Measurements from ENCODE around the gene UROC1.

UROC1 gene

DNA sequence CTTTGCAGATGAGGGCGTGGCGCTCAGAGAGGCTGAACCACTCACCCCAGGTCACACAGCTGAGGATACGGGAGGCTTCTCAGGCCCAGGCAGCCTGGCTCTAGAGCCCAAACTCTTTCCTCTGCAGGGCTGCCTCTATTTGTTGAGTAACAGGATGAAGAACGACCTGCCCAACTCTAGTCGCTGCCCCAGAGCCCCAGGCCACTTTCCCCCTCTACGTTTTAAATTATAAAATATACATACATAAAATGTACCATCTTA, 22.7 kb downstream of the UROC1 start:
- no peak for DNase-seq (ENCODE audit: low read depth, low spot score)

DNA sequence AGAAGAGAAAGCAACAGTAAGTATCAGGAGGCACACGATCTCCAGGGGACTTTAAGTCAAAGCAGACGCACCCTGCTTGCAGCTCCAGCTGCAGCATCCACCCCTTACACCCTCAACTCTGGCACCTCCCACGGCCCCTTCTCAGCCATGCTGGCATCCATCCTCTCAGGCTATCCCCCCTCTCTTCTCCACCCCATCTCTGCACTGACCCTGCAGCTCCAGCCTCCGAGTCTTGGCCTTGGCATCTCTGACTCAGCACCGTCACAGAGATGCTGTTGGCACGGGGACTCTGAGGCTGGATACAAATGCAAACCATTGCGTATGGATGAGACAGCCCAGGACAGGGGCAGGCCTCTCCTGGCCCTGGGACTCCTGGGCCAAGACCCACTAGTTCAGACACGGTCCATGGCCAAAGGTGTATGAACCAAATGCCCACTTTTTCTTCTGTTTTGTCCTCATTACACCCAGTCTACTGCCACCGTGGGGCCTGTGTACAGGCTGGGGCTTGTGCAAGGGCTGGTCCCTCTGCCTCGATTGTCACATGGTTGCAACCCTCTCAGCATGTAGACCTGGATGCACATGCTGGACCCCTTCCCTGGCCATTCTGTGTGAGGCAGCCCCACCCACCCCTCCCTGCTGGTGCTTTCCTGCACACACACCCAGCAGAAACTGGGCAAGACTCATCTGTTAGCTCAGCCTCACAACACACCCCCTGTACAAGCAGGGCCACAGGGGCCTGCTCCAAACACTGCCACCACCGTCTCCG, 23.2 kb downstream of the UROC1 start:
- DNase-seq (ENCODE audit: low read depth, low spot score): no peak

DNA sequence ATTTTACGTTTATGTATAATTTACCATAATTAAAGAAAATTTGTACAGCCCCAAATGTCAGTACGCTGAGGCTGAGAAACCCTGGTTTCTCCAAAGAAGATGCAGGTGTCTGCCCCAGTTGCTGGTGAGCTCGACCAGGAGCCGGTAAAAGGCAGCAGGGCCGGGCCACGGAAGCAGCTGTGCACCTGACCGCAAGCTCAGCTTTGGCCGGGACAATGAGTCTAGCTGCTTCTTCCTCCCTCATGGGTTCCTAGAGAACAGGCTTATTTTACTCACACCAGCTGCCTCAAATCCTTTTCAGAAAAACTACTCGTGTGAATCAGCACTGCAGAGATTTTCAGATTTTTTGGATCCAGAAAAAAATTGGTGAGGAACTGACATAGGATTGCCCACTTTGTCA, 23.8 kb downstream of the UROC1 start:
- no peak for DNase-seq (ENCODE audit: low read depth, low spot score)

DNA sequence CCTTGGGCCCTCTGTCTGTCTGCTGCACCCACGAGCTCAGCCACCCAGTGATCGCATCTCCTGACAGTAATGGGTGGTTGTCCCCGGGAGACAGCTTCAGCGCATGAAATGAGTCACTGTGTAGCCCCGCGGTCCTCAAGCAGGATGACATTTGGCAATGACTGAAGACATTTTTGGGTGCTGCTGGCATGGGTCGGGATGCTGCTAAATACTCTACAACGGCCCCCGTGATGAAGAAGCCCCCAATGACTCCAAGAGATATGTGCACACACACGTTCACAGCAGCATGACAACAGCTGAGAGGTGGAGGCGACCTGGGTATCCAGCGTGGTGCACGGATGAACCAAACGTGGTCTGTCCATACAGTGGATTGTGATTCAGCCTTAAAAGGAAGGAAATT, 24.5 kb downstream of the UROC1 start:
- DNase-seq (ENCODE audit: low read depth, low spot score): no peak

DNA sequence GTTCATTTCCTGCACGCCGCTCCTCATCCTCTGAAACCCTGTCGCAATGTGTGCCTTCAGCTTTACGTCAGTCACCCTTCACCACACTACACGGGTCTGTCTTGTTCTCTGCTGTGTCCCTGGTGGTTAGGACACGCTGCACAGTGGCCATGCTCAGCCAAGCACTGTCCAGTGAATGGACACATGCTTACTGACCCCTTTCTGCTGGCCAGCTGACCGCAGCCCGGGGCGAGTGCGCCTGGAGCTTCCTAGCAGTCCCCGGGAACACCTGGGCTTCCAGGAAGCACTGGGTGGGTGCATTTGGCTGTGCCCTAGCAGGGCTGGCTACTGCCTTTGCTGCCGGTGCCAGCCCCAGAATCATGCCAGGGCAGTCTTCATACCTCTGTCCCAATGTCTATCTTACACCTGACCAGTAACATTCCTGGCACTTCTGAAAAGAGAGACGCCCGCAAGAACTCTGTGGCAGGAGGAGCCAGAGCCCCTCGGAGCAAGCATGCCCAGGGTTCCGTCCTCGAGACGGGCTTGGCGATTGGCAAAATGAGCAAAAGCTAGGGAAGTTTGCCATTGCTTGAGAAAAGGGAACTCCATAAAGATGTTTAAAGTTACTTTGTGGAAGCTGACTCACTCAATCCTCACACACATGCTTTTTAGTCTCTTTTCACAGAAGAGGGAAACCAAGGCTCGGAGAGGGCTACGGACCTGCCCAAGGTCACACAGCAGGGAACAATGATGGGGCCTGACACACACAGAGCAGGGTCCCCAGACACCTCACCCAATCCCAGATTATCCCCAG, 26.2 kb downstream of the UROC1 start:
- no peak for DNase-seq (ENCODE audit: low read depth, low spot score)

DNA sequence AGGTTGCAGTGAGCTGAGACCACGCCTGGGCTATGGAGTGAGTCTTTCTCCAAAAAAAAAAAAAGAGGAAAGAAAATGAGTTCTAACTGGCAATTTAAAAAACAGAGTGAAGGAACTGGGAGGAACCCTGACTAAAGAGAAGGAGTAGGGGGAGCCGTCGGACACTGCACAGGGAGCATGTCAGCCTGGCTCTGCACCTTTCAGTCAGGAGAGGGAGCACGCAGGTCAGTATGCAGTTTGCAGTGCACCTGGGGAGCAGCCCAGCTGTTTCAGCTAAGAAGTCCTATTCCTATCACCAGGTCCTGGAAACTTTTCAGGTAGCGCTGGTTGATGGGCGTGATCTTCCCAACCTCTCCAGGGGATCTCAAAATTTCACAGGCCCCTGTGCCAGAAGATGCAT, 27.0 kb downstream of the UROC1 start:
- no peak for DNase-seq (ENCODE audit: low read depth, low spot score)

DNA sequence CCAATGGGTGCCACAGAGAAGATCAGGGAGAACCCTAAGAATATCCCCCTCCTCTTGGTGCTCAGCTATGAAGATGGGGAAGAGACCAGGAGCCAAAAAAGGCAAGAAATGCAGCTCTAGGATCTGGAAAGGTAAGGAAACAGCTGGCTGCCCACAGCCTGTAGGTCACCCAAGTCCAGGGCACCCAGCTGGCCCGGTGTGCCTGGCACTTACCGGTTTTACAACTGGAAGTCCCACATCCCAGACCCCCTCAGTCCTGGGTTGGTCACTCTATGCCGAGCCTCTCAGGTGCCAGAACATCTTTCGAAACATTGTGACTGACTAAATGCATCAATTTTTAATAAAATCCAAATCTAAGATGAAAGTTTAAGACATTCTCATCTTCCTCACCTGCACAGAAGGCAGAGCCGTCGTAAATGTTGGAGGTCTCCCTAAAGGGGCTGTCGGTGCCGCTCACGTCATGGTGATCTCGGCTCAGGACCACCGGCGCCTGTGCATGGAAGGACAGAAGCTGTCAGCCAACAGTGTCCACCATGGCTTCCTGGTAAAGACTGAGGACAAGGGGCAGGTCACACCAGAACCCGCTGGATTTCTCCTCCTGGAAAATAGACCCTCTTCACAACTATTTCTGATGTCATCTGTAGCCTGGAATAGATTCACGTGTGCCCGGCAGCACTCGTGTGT, 28.5 kb downstream of the UROC1 start:
- no peak for DNase-seq (ENCODE audit: low read depth, low spot score)

DNA sequence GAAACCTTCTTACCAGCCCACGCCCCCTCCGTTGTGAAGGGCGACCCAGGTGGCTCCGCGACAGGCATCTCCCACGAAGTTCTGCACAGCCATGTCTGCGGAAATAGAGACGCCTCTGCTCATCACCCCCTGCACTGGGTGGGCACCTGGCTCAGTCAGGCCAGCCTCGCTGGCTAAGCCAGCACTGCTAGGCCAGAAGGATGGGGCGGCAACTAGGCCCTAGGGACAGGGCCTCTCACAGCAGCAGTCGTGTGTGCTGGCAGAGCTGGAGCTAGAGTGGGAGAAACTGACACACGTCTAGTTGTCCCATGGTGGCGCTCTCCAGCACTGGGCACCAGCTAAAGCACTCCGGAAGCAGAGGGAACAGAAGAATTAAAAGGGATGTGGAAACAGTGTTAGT, 29.4 kb downstream of the UROC1 start:
- no peak for DNase-seq (ENCODE audit: low read depth, low spot score)

DNA sequence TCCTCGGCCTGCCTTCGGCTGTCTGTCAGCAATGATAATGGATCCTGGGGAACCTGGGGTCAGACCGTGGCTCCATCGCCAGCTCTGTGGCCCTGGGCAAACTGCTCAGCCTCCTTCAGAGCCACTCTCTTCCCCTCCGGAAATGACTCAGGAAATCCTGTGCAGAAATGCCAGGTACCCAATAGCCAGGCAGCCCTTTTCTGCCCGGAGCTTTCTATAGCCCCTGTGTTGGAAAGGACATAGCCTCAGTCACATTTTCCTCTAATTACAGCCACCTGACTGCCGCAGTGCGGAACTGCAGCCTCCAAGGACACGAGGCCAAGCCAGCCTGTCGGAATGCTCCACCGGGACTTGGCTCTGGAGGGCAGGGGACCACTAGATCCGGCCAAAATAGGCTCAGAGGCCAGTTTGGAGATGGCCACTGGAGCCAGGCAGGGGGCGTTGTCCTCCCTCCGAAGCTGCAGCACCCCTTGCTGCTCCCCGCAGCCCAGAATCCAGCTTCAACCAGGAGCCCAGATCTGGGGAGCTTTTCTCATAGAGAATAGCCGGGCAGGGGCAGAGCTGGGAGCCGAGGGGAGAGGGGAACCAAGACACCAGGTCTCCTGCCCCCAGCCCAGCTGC, 30.3 kb downstream of the UROC1 start:
- DNase-seq (ENCODE audit: low read depth, low spot score): no peak

DNA sequence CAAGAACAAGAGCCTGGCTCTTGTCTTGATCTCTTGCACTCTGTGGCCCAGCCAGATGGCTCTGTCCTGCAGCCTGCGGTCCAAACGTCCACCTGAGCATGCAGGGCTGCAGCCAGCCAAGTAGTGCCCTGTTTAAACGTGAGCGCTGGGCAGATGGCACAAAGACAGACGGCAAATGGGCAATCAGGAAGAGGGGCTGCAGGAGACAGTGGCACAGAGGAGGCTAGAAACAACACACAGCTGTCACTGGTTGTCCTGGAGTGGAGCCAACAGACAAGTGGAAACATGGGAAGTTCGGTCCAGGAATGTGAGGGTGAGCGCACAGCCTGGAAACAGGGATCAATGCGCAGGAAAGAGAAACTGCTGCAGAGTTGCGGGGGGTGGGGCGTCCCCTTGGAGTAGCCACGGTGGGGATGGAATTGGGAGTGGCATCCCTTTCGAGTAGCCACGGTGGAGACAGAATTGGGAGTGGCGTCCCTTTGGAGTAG, 31.2 kb downstream of the UROC1 start:
- DNase-seq (ENCODE audit: low read depth, low spot score): no peak

DNA sequence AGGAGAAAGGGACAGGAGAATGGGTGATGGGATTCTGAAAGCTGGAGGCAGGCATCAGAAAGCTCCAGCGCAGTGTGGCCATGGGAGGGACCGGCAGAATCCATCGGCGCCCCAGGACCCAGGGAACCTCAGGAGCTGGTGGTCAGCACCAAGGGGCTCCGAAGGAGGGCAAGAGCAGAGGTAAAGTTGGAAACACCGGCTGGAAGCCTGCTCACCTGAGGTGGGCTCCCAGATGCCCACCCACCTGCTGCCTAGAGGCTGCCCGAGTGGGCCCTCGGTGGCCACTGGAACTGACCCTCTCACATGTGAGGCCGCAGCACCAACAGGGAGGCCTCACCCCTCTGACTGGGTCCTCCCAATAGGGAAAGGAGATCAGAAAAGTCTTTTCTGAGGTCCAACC, 31.6 kb downstream of the UROC1 start:
- no peak for DNase-seq (ENCODE audit: low read depth, low spot score)

DNA sequence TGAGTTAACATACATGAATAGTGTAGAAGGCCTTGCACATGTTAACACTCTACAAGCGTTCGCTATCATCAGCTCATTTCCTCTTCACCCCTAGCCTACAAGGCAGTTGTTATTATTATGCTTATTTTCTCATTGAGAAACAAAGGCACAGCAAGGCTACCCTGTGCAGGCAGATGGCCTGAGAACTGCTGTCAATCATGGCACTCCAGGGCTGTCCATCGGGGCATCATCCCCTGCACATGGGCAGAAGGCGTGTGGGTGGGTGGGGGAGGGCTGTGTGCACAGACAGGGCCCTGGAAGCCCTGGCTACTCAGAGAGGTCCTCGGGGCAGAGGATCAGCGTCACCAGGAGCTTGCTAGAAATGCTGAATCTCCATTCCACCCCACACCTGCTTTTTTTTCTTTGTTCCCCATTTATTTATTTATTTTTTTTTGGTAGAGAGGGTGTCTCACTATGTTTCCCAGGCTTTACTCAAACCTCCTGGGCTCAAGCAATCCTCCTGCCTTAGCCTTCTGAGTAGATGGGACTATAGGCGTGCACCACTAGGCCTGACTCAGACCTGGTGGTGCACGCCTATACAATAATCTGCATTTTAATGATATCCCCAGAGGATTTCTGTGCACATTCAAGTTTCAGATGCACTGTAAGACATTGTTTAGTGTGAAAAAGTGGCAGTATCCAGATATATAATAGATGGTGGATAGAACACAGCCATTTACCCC, 32.2 kb downstream of the UROC1 start:
- no peak for DNase-seq (ENCODE audit: low read depth, low spot score)

DNA sequence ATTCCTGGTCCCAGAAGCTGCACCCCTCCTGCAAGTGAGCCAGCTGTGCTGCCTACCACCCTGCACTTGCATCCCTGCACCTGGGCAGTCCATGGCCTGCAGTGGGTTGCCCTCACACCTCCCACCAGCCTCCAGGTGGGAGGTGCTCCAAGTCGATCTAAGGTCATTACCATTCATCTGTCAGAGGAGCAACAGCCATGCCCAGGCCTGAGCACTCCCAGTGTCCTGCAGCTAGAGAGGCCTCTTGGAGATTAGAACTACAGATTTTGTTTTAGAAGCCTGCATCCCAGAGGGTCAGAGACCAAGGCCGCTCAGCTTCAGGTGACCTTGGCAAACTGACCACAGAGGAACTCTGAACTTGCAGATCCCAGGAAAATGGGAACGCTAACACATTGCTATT, 32.9 kb downstream of the UROC1 start:
- DNase-seq (ENCODE audit: low read depth, low spot score): no peak

DNA sequence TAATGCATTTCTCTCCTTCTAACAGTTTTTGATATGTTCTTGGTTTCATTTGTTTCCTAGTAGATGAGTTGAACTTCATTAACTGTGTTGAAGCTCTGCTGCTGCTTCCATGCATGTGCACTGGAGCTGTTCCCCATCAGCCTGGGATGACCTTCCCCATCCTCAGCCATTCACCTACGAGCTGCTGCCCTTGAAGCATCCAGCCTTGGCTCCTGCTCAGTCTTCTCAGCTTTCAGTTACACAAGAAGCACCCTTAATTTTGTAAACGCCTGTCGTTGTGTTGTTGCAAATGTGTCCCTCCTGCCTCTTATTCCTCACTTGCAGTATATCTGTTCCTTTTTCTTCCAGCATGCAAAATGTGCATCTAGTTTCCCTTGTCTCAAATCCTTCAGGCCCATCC, 33.4 kb downstream of the UROC1 start:
- DNase-seq (ENCODE audit: low read depth, low spot score): no peak

DNA sequence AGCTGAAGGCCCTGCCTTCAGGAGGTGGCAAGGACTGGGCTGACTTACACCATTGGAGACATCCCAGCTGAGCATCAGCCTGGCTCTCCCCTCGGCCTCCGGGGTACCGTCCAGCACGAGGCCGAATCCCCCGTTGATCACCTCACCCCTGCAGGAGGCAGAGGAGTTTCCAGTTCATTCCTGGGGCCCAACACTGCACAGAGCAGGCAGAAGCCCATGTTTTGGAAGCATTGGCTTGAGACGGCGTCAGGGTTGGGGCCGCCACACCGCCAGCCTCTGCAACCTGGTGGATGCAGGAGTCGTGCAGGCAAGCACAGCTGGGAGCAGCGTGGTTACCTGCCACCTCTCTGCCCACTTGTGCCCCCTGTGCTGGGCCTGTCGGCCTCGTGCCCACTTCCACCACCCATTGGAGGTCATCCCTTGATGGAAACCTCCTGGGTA, 34.2 kb downstream of the UROC1 start:
- no peak for DNase-seq (ENCODE audit: low read depth, low spot score)

DNA sequence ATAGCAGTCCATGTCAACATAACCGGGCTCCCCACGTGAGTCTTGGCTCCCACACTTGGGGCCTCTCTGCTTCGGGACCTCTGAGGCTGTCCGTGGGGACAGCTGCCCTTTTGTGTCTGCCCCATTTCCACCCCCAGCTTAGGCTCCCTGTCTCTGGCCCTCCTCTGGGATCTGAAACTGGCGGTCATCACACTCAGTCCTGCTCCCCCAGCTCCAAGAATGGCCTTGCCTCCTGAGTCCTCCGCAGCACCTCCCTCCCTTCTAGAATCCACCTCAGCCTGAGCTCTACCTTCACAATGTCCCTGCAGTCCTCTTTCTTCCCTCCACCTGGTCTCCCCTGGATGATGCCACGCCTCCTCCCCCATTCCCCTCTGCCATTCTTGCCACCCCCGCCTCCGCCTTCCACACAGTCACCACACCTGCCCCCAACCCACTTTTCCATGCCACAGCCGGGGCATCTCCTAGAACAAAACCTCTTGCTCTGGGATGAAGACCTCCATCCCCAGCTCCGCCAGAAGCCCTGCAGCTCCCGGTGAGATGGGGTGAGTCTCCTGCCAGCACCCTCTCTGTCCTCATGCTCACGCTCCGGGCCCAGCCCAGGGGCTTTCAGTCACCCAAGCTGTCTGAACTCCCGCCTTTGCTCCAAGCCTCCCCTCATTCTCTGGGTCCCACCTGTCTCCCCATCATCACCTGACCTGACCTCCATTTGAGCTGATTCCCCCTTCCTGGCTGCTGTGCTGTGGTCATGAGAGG, 34.9 kb downstream of the UROC1 start:
- no peak for DNase-seq (ENCODE audit: low read depth, low spot score)

DNA sequence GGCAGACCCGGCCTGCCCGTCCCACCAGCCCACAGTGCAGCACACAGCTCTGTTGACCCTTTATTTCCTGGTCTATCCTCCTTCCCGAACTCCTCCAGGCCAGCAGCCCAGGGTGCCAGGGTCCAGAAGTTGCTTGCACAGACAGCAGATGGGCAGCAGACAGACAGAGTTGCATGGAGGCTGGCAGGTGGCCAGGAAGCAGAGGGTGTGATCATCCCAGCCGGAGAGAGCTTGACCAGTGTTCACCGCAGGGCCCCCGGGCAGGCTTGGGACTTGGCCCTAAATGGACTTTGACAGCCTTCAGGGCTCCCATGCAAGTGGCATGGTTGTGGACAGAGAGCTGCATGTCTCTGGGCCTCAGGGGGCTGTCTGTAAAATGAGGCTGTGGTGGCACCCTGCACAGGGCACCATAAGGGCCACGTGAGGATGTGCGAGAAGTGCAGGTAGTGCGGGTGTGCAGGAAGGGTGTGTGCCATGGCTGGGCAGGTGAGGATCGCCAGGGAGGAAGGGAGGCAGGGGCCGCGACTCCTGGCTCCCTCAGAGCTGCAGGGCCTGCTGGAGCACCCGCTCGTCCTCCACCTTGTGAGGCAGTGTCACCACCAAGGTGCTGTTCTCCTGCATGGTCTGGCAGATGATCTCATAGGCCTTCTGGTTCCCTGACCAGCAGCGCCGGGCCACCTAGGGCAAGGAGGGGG, 35.6 kb downstream of the UROC1 start:
- DNase-seq (ENCODE audit: low read depth, low spot score): no peak

DNA sequence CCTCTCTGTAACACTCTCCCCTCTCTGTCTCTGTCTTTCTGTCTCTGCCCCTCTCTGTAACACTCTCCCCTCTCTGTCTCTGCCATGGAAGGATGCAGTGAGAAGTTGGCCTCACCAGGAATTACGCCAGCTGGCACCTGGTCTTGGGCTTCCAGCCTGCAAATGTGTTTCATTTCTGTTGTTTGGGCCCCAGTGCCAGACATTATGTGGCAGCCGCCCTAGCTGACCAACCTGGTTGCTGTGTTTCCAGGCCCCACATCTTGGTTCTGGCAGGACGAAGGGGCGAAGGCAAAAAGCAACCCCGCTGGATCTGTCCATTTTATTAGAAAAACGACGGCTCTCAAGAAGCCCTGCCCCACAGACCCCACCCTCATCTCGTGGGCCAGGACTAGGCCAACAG, 36.7 kb downstream of the UROC1 start:
- no peak for DNase-seq (ENCODE audit: low read depth, low spot score)

DNA sequence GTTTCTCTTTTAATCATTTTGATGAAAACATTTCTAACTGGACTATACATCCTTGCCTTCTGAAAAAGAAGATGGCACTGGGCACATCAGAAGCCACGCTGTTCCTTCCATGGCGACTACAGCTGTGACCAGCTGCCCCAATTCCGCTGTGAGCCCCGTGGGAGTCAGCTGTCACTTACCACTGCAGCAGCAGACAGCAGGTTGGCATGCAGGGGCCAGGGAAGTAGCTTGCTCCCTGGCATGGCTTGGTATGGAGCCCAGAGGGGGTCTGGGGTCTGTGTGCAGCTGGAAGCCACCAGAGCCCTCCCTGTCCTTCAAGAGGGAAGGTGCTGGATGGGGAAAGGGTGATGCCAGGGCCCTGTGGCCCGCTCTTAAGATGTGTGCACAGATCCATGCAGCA, 37.4 kb downstream of the UROC1 start:
- no peak for DNase-seq (ENCODE audit: low read depth, low spot score)

DNA sequence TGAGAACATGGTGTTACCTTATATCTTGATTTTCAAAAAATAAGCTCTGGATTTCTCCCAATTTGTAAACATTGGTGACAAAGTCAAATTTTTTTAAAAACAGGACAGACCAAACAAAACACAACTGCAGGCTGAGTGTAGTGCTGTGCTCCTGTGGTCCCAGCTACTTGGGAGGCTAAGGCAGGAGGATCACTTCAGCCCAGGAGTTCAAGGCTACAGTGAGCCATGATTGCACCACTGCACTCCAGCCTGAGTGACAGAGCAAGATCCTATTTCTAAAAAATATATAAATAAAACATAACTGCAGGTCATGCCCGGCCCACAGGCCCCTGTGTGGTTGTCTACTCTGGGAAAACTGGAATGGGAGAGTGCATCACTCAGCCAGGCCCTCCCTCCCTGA, 37.9 kb downstream of the UROC1 start:
- no peak for DNase-seq (ENCODE audit: low read depth, low spot score)
